ENCODE results near the gene SOX15.

The SOX15 gene

DNA sequence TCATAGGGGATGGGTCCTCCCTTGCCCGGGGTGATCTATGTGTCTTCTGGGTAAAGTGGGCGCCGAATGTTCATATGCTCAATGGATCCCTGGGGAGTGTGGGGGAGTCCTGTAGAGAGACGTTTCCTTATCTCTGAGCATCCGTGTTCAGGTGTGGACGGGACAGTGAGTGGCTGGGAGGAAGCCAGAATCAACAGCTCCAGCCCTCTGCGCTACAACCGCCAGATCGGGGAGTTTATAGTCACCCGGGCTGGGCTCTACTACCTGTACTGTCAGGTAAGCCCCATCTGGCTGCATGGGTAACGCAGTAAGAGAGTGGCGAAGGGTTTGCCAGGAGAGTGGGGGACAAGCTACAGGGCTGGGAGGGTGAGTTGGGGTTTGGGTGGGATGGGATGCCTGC, 33.3 kb downstream of the SOX15 start:
- no peak for DNase-seq

DNA sequence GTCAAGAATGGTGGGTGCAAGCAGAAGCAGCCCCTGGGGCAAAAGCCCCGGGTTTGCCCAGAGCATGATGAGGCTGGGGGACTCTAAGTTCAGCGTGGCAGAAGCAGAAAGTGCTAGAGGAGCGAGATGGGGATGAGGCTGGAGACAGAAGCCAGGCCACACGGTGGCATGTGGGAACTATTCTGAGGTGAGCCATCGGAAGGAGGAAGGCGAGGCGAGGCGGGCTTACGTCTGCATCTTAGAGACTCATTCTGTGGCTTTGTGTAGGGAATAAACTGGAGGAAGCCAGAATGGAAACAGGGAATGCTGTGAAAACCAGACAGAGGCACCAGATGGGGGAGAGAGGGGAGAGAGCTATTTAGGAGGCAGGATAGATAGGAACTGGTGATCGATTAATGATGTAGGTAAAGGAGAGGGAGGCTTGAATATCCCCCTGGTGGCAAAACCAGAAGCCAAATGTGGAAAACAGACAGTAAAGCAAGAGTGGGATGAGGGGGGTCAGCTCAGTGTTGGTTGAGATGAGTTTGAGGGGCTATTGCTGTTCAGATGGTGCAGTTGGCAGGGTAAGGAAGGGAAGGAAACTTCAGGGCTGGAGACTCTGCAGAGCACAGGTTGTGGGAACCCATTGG, 34.5 kb downstream of the SOX15 start:
- DNase-seq = no peak

DNA sequence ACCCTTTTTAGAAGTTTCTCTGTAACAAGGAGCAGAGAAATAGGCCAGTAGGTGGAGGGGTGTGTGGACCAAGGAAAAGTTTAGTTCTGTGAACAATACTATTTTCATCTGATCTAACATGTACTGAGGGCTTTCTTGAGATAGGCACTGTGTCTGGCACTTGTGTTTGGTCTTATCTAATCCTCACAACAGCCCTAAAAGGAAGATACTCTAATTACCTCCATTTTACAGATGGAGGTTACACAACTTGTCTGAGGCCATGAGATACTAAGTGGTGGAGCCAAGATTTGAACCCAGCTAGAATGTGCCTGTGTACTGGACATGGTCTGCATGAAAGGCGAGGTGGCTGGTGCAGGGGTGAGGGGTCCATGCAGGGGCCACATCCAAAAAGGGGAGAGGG, 36.5 kb downstream of the SOX15 start:
- no peak for DNase-seq

DNA sequence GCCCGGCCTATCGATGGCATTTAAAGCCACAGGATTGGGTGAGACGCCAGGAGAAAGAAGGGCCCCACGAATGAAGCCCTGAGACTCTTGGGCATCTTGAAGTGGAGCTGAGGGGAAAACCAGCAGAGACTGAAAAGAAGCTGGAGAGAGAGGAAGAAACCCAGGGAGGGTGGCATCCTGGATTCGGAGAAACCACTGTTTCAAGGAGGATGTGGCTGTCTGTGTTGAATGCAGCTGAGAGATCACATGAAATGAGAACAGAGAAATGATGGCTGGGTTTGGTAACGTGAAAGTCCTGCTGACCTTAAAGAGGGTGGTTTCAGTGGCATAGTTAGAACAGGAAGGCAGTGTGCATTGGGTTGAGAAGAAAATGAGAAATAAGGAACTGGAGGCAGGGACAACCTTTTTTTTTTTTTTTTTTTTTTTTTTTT, 37.3 kb downstream of the SOX15 start:
- DNase-seq = no peak

DNA sequence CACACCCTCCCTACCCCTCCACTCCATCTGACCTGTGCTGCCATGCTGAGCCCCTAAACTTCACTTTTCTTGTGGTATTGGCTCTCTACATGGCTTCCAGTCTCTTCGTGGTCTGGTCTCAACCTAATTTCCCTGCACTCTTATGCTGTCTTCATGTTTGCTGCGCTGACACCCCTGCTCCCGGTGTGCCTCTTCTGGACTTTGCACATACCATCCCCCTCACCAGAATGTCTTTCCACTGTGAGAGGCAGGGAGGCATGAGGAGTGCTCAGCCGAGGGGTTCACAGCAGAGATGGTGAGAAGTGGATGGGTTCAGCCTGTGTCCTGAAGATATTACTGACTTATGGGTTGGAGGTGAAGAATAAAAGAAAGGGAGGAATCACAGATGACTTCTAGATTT, 38.5 kb downstream of the SOX15 start:
- no peak for DNase-seq

DNA sequence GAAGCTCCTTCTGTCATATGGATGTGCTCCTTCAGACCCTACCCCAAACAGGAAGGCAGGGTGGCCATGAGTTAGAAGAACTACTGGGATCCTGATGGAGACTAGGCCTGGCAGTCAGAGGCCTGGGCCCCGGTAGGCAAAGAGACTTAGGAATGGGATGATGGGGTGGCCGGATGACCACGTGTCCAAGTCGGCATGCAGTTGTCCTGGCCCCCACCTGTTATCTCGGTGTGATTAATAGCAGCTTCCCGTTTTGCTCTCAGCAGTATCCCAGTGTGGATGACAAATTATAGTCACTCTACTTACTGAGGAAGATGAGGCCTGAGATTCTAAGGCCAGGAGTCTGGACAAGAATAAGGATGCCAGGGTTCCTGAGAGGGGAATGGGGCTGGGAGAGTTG, 39.5 kb downstream of the SOX15 start:
- DNase-seq = no peak

DNA sequence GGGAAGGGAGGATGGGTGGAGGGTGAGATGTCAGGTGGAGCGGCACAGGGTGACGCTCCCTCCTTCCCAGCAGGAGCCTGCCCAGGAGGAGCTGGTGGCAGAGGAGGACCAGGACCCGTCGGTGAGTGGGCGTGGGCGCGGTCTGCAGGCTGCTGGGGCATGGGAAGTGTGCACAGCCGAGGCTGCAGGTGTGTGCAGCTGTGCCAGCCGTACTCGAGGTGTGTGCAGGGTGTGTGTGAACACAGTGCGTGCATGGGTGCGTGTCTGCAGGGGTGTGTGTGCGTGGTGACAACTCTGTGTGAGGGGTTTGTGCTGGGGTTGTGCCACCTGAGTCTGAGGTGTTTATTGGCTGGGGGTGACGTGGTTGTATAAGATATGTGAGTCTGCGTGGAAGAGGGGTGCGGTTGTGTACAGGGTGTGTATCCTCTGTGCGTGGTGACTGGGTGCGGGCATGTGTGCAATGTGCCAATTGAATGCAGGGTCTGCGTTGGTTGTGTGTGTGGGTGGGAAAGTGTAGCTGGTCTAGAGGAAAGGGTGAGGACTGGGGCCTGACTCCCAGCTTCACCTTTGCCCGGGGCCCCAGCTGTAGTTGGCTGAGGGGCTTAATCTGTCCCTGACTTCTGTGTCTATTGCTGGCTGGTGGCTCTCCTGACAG, 40.4 kb downstream of the SOX15 start:
- DNase-seq = peak; percentile 25

DNA sequence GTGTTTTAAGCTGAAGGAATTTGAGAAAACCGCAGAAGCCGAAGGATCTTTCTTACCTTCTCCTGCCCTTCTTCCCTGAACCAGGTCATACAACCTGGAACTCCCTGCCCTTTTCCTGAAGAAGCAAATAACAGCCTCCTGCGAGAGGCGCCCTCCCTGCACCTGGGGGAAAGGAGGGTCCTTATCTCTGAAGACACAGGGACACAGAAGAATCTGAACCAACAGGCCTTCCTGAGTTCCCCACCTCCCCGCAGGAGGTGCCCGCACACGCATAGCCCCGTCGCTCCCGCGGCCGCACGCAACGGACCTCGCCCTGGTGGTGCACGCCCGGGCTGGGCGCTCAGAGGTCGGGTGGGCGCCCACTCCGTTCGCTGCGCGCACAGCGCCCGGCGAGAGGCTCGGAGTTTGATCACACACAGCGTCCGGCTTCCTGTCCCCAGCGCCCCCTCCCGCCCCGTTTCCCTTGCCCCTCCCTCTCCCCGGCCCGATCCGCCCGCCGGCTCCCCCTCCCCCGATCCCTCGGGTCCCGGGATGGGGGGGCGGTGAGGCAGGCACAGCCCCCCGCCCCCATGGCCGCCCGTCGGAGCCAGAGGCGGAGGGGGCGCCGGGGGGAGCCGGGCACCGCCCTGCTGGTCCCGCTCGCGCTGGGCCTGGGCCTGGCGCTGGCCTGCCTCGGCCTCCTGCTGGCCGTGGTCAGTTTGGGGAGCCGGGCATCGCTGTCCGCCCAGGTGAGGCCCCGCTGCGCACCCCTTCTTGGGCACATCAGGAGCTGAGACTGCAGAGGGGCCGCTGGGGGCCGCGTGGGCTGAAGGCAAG, 41.1 kb downstream of the SOX15 start, which contains the start of gene TNFSF12:
Gene TNFSF12 (plus strand): TSS at position 474 of the 816 bp plus-strand sequence. CDS start 96 bp downstream, at position 570.
- peak; percentile 63 for DNase-seq

DNA sequence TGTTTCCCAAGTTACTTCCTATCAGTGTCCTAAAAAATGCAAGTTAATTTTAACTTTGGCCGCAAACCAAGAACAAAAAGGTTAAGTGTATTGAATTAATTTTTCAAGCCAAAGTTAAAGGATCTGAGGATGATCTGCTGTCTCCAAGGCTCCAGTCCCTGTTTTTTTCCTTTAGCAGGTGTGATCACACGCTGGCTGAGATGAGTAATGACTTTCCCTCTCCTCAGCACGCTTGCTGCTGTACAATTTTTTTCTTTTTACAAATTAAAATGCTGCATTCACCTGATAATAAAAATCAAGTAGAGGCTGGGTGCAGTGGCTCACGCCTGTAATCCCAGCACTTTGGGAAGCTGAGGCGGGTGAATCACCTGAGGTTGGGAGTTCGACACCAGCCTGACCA, 45.0 kb downstream of the SOX15 start:
- DNase-seq = no peak

DNA sequence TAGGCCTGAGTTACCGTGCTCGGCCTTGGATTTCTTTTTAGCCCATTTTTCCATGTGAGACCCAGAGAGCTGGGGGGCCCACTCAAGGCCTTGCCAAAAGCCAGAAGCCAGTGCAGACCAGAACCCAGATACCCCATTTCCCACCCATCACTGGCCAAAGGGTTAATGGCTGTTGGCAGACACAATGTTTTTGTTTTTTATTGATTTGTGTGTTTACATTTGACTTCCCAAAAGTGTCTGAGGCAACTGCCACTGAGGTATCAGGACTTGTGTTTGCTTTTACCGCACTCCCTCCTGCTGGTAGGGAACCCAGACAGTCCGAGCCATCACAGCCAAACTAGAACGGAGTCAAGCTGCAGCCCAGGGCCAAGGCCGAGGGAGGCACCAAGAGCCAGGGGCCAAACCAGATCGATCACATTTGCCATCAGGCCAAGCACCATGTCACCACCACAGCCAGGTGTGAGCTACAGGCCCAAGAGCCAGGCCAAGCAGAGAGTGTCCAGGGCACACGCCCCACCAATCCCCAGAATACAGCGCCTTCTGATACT, 48.7 kb downstream of the SOX15 start:
- DNase-seq = no peak

DNA sequence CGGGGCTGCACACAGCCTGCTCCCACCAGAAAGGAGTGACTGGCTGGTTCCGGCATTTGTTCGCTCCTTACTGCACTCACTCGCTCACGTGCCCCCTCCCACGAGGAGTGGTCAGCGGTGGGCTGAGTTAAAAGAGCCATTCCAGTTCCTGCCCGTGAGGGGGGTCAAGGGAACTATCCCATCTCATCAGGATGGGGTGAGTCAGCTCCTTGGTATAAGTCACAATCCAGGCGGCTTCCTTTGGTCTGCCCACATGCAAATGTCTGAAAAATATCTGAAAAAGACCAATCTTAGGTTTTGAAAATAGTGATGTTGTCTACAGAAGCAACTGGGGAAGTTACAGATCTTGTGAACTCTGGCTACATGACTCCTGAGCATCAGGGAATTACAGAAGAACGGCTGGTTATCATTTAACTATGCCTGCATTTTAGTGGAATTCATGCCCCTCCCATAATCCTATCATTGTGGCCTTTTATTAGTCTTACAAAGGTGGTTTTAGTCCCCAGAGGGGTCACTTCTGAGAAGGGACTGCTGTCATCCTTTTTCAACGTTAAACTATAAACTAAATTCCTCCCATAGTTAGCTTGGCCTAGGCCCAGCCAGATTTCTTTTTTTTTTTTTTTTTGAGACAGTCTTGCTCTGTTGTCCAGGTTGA, 50.9 kb downstream of the SOX15 start:
- no peak for DNase-seq
